ENCODE results near the gene SNX5. TPM values are rescaled to one million over a fixed set of nuclear protein-coding genes. Genes with fewer than 3 reads are reported as not detected.

Gene SNX5
- total and polyA plus RNA-seq, 2 of the 8 experiments (the other 6 are each of a cell fraction or from before 2014, with no cell fraction given), result 155 to 194 TPM

DNA sequence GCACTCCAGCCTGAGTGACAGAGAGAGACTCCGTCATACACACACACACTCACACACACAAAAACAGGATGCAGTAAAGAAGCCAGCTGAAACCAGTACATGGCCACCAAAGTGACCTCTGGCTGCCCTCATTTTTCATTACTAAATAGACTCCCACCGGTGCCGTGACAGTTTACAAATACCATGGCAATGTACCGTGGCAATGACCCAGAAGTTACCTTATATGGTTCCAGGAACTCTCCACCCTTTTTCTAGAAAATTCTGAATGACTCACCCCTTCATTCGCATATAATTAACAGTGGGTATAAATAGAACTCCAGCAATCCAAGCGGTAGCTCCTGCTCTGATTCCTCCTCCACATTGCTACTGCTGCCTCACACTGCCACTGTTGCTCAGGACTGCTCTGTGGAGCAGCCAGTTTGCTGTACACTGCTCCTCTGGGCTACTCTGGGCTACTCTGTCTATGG, 57.7 kb downstream of the SNX5 start:
- H3K27ac ChIP-seq (ENCODE audit: low read depth, low read length), result no peak overlapping the region
- CTCF ChIA-PET (ENCODE audit: partially characterized antibody), result interaction anchor here (1.3 to 2.6 kb wide), 2 partner anchors 13 to 30 kb away, joined by 3 to 7 read pairs; no protein-coding TSS in a partner anchor

More for the DNA sequence above, 57.7 kb downstream of the SNX5 start:
- Histone ChIP-seq H3K9me3 (ENCODE audit: insufficient read depth in 2 of 2, low read depth in 1 of 2, low read length in 1 of 2) (no peaks in the 10 kb centered on the region), H3K4me1 (replicated peaks in 1 of 4; ENCODE audit: control insufficient read depth in 3 of 4, insufficient read depth in 4 of 4, low read length in 3 of 4) (no peaks in the 10 kb centered on the region), H2BK20ac (ENCODE audit: low read length) (no peak overlapping the region), H3K36me3 (ENCODE audit: control insufficient read depth in 2 of 4, insufficient read depth in 4 of 4, low read length in 3 of 4) (no peaks in the 10 kb centered on the region), H3K79me2 (ENCODE audit: control insufficient read depth in 1 of 2, insufficient read depth in 2 of 2, low read length in 2 of 2) (no peaks in the 10 kb centered on the region), H2BK5ac (ENCODE audit: low read depth, low read length) (no peak overlapping the region), H3K4me3 (ENCODE audit: extremely low read depth in 1 of 4, insufficient read depth in 2 of 4, low read depth in 3 of 4, low read length in 4 of 4) (no peak overlapping the region), H3K14ac (ENCODE audit: insufficient read length) (no peak overlapping the region), H2AFZ (ENCODE audit: low read length) (no peak overlapping the region), H3K9ac (replicated peaks in 1 of 4; ENCODE audit: extremely low read depth in 1 of 4, low read depth in 3 of 4, low read length in 3 of 4) (no peak overlapping the region), H3K27me3 (replicated peaks in 1 of 4; ENCODE audit: control insufficient read depth in 3 of 4, extremely low read depth in 1 of 4, insufficient read depth in 3 of 4, low read length in 3 of 4) (no peaks in the 10 kb centered on the region), H3K18ac (ENCODE audit: extremely low read depth, low read length) (no peak overlapping the region), H3K4me2 (ENCODE audit: insufficient read depth in 1 of 2, low read depth in 2 of 2, low read length in 2 of 2) (no peak overlapping the region), H4K91ac (replicated peaks; ENCODE audit: insufficient read length, low read length) (no peak overlapping the region), H4K8ac (ENCODE audit: extremely low read depth, insufficient read depth, low read length) (no peak overlapping the region), H3K23ac (ENCODE audit: insufficient read length) (no peak overlapping the region), H2AK5ac (ENCODE audit: low read depth, low read length) (no peak overlapping the region), H4K20me1 (replicated peaks in 1 of 2; ENCODE audit: control insufficient read depth in 1 of 2, insufficient read depth in 2 of 2, low read length in 2 of 2) (no peaks in the 10 kb centered on the region), H3K4ac (replicated peaks; ENCODE audit: insufficient read length, low read depth, low read length) (no peak overlapping the region), H4K5ac (ENCODE audit: insufficient read length, low read depth, low read length) (no peak overlapping the region), H2BK15ac (ENCODE audit: low read length) (peak overlapping the region; percentile 46; the same call in 1 of the 2 replicates), H3K56ac (replicated peaks; ENCODE audit: insufficient read length, low read depth, low read length) (no peak overlapping the region), H2BK120ac (replicated peaks; ENCODE audit: low read depth, low read length) (no peak overlapping the region), H2BK12ac (ENCODE audit: low read depth, low read length) (no peak overlapping the region), H3K23me2 (ENCODE audit: low read depth, low read length) (no peaks in the 10 kb centered on the region), H3K79me1 (ENCODE audit: low read depth, low read length) (no peaks in the 10 kb centered on the region)
- WGBS, 2 experiments (ENCODE audit: extremely low coverage in 1 of 2, insufficient coverage in 1 of 2, insufficient read length in 1 of 2, insufficient replicate concordance in 2 of 2, low coverage in 1 of 2, low lambda C conversion rate in 2 of 2, missing lambda C conversion rate in 1 of 2), result 93% methylated on average over 6 of the region's 6 CpGs; no CpG with 5 or more reads in 1 of the 2 experiments
- FAIRE-seq, result no peak
- peak; percentile 31; the same call in 1 of the 2 replicates for TF ChIP-seq JUND (IDR thresholded peaks at IDR 0.05; ENCODE audit: low read length)
- TF ChIP-seq ASH2L (IDR thresholded peaks at IDR 0.05; ENCODE audit: low read length), result no peak
- peak; percentile 59; the same call in 1 of the 2 replicates for TF ChIP-seq SRF (IDR thresholded peaks at IDR 0.05; ENCODE audit: low read depth, low read length)
- POLR2A ChIA-PET (ENCODE audit: partially characterized antibody), result interaction anchor here (0.6 kb wide), 1 partner anchor 122 kb away, joined by 4 read pairs; no protein-coding TSS in a partner anchor
- DNase-seq (ENCODE audit: low read depth in 1 of 2, low spot score in 2 of 2), result no peak
